ENCODE results near the gene TMOD1. TPM values are rescaled to one million over a fixed set of nuclear protein-coding genes. Genes with fewer than 3 reads are reported as not detected.
A peak's percentile ranks its signal among the peaks of the same experiment; 100 is the strongest.

Gene TMOD1
- total RNA-seq, 2 experiments from 2014 or later: 1.7 to 2.5 TPM

DNA sequence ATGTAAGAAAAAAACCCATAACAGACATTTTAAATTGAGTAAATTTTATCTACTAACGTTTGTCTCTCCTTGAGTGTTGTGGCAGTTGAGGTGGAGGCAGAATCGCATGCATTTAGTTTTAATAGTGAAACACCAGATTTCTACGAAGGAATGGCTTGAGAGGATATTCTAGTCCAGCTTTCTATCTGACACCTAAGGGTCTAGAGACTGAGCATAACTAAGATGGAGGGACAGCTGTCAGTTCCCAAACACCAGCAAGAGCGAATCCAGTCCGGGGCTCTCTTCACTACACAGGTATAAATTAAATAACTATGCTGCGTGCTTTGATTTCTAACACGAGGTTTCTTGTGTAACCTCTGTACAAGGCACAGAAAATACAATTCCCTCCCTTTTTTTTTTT, 133.6 kb downstream of the TMOD1 start:
- Mint-ChIP-seq H3K27me3 (no peaks in the 10 kb centered on the region), H3K4me3 (peak overlapping the region; percentile 86), H3K9me3 (no peaks in the 10 kb centered on the region), H3K36me3 (peaks cover 17% of the 10 kb centered on the region), H3K4me1 (ENCODE audit: low read depth) (peaks cover 56% of the 10 kb centered on the region), H3K27ac (peak overlapping the region; percentile 97)
- ChIA-PET CTCF (interaction anchor here (0.6 kb wide), 1 partner anchor 1182 kb away, joined by 3 read pairs; no protein-coding TSS in a partner anchor), POLR2A (no interaction called here)
- no peak for DNase-seq
- intact Hi-C loops (cut with micrococcal nuclease): loop anchor here (10.0 kb wide), 3 partner anchors 170 to 1220 kb away; partner anchors contain the start of genes ZNF367 and ZNF782

- ChIA-PET POLR2A (no interaction called here), CTCF (no interaction called here)
- H3K36me3 Mint-ChIP-seq: peaks cover 26% of the 10 kb centered on the region
- H3K27me3 Mint-ChIP-seq: no peaks in the 10 kb centered on the region
- no peaks in the 10 kb centered on the region for H3K9me3 Mint-ChIP-seq
- H3K4me3 Mint-ChIP-seq: no peak overlapping the region
- DNase-seq: no peak
- H3K27ac Mint-ChIP-seq: no peak overlapping the region
- peaks cover 56% of the 10 kb centered on the region for H3K4me1 Mint-ChIP-seq (ENCODE audit: low read depth)
- intact Hi-C loops (cut with micrococcal nuclease): loop anchor here (10.0 kb wide), 3 partner anchors 168 to 1222 kb away; partner anchors contain the start of genes ZNF367 and ZNF782
Observed at GRCh38 chr9:97636903-97637302, 135.4 kb downstream of the TMOD1 start.

- H3K9me3 Mint-ChIP-seq: no peaks in the 10 kb centered on the region
- intact Hi-C loops (cut with micrococcal nuclease): loop anchor here (10.0 kb wide), 3 partner anchors 166 to 1224 kb away; partner anchors contain the start of genes ZNF367 and ZNF782
- ChIA-PET POLR2A (interaction anchor here (1.1 kb wide), 1 partner anchor 10 kb away, joined by 3 read pairs; no protein-coding TSS in a partner anchor), CTCF (interaction anchor here (1.2 to 3.3 kb wide), 2 partner anchors 23 to 40 kb away, joined by 3 to 11 read pairs; no protein-coding TSS in a partner anchor)
- peaks cover 53% of the 10 kb centered on the region for H3K4me1 Mint-ChIP-seq (ENCODE audit: low read depth)
- DNase-seq: no peak
- H3K27me3 Mint-ChIP-seq: no peaks in the 10 kb centered on the region
- H3K4me3 Mint-ChIP-seq: no peak overlapping the region
- no peak overlapping the region for H3K27ac Mint-ChIP-seq
- peaks cover 34% of the 10 kb centered on the region for H3K36me3 Mint-ChIP-seq
Observed at GRCh38 chr9:97638666-97639065, 137.2 kb downstream of the TMOD1 start.

DNA sequence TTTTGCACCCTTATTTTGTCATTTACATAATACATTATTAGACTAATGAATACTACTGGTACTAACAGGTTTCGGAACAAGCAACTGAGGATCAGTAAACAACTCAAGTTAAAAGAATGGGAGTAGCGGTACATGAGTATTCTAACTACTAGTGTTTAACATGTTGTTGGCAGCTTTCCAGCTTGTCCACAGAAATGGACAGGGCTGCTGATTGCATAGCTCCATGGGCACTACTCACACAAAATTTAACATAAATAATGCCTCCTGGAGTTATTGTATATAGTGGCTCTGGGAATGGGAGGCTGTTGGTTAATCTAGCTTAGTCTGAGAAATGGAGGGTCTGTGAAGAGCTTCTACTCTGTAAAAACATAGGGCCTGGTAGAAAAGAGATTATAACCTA, 138.9 kb downstream of the TMOD1 start:
- CTCF ChIA-PET: interaction anchor here (0.8 to 3.3 kb wide), 4 partner anchors 9 to 250 kb away, joined by 3 to 11 read pairs (median 3); no protein-coding TSS in a partner anchor
- no peaks in the 10 kb centered on the region for H3K27me3 Mint-ChIP-seq
- H3K27ac Mint-ChIP-seq: no peak overlapping the region
- no peak for DNase-seq
- no peak overlapping the region for H3K4me3 Mint-ChIP-seq
- intact Hi-C loops (cut with micrococcal nuclease): no loop called here
- POLR2A ChIA-PET: no interaction called here
- no peaks in the 10 kb centered on the region for H3K9me3 Mint-ChIP-seq
- peaks cover 43% of the 10 kb centered on the region for H3K4me1 Mint-ChIP-seq (ENCODE audit: low read depth)
- peaks cover 31% of the 10 kb centered on the region for H3K36me3 Mint-ChIP-seq

- H3K27ac Mint-ChIP-seq: no peak overlapping the region
- no peak for DNase-seq
- intact Hi-C loops (cut with micrococcal nuclease): no loop called here
- CTCF ChIA-PET: interaction anchor here (1.1 to 1.7 kb wide), 2 partner anchors 12 to 177 kb away, joined by 4 to 5 read pairs; partner anchors contain the start of genes NCBP1 and TSTD2
- H3K36me3 Mint-ChIP-seq: peaks cover 39% of the 10 kb centered on the region
- peaks cover under 1% of the 10 kb centered on the region for H3K4me1 Mint-ChIP-seq (ENCODE audit: low read depth)
- no peaks in the 10 kb centered on the region for H3K9me3 Mint-ChIP-seq
- POLR2A ChIA-PET: interaction anchor here (1.7 to 2.1 kb wide), 2 partner anchors 12 to 14 kb away, joined by 5 to 10 read pairs; partner anchors contain the start of genes NCBP1 and TSTD2
- H3K4me3 Mint-ChIP-seq: no peak overlapping the region
- H3K27me3 Mint-ChIP-seq: no peaks in the 10 kb centered on the region
Observed at GRCh38 chr9:97645720-97646119, 144.3 kb downstream of the TMOD1 start.

GRCh38 chr9:97647996-97648395, 146.5 kb downstream of the TMOD1 start:
- ChIA-PET POLR2A (interaction anchor here (1.1 kb wide), 1 partner anchor 10 kb away, joined by 3 read pairs; no protein-coding TSS in a partner anchor), CTCF (interaction anchor here (0.7 kb wide), 1 partner anchor 8 kb away, joined by 3 read pairs; no protein-coding TSS in a partner anchor)
- Mint-ChIP-seq H3K4me3 (no peak overlapping the region), H3K27me3 (no peaks in the 10 kb centered on the region), H3K36me3 (peaks cover 36% of the 10 kb centered on the region), H3K27ac (no peak overlapping the region), H3K4me1 (ENCODE audit: low read depth) (peaks cover 2% of the 10 kb centered on the region), H3K9me3 (no peaks in the 10 kb centered on the region)
- no peak for DNase-seq
- intact Hi-C loops (cut with micrococcal nuclease): no loop called here

Other genes starting within 250 kb of the TMOD1 start
- 1 to 10 TPM; 1.1 to 2.3 TPM for gene CCDC180, start 194.0 kb upstream of the TMOD1 start, total RNA-seq
- gene TDRD7, start 89.6 kb upstream of the TMOD1 start, total RNA-seq: 10 to 100 TPM; 12.3 to 12.5 TPM
- gene TSTD2, start 131.7 kb downstream of the TMOD1 start, total RNA-seq: 10 to 100 TPM; 10.3 to 13.4 TPM
- 10 to 100 TPM; 43.4 to 47.2 TPM for gene NCBP1, start 132.2 kb downstream of the TMOD1 start, total RNA-seq
- 1 to 10 TPM; 8.5 to 9.6 TPM for gene XPA, start 195.7 kb downstream of the TMOD1 start, total RNA-seq

Data from activated CD4-positive, alpha-beta memory T cell treated with anti-CD3 and anti-CD28 coated beads for 36 hours (primary cell).